Omental fat pad (tissue), 4 donors: ENCODE data around the gene SRY. TPM values are rescaled to one million over a fixed set of nuclear protein-coding genes. Genes with fewer than 3 reads are reported as not detected.

Experiments
- ATAC-seq: fragments of 150-250 bp; one replicate; pipeline ENCODE4 v1.9.1; 2016; ENCODE audit warnings: mild to moderate bottlenecking, moderate library complexity; ENCODE audit not compliant: low FRiP score
- DNase-seq: peaks from one replicate; pipeline ENCODE4 v3.0.0-alpha.2; 2019; ENCODE audit warnings: low spot score
- CTCF ChIP-seq, 3 donors: fragments of 450-650 bp; IDR thresholded peaks; one replicate each; pipeline ENCODE4 v1.5.1; 2016 to 2017; ENCODE audit warnings: antibody characterized with exemption in 3 of 3, mild to moderate bottlenecking in 3 of 3, moderate library complexity in 2 of 3
- small RNA-seq: library from RNA; depleted of rRNA; stranded (forward); fragments of <200 nt; gene quantifications from one replicate; pipeline ENCODE3, GENCODE V24; 2016
- total RNA-seq, 4 donors: library from RNA; depleted of rRNA; stranded (reverse); fragments of >200 nt; gene quantifications; one replicate each; pipeline ENCODE4 v1.1.0, GENCODE V29; 2016

Gene SRY
- total RNA-seq, 4 donors from 2014 or later = not detected

GRCh38 chrY:2797991-2798390 is 10.5 kb upstream of the SRY start:
- no peak for ATAC-seq

GRCh38 chrY:2796977-2797523 is 9.6 kb upstream of the SRY start:
- no peak for TF ChIP-seq CTCF (IDR thresholded peaks at IDR 0.05)
- no peak for ATAC-seq

More at GRCh38 chrY:2797991-2798390, 10.5 kb upstream of the SRY start:
- no peak for TF ChIP-seq CTCF (IDR thresholded peaks at IDR 0.05)
- no peak for DNase-seq

GRCh38 chrY:2789756-2790155 is 2.3 kb upstream of the SRY start:
- no peak for DNase-seq
- ATAC-seq = no peak
- TF ChIP-seq CTCF (IDR thresholded peaks at IDR 0.05) = no peak

More at GRCh38 chrY:2796977-2797523, 9.6 kb upstream of the SRY start:
- no peak for DNase-seq

- no peak for DNase-seq
- no peak for ATAC-seq
- TF ChIP-seq CTCF (IDR thresholded peaks at IDR 0.05) = no peak
These were observed 488 bp downstream of the SRY start for GRCh38 chrY:2786876-2787512.

Small RNAs within 50 kb of the gene (small RNA-seq; reads per million reads assigned to genes)
- not detected for gene RNU6-1334P
- not detected for gene TOMM22P2

Other genes with a start within 250 kb of the SRY start
- 100 to 1,000 TPM in 2 of 4 donors, under 1 TPM in 1, not detected in 1; 0.50 to 295 (median 260) TPM for gene RPS4Y1, start 53.9 kb upstream of the SRY start, total RNA-seq
- gene ZFY, start 147.7 kb upstream of the SRY start, total RNA-seq = 10 to 100 TPM in 2 of 4 donors, not detected in 2; 17.9 to 21.6 TPM